T-helper 1 cell treated with Interleukin-12 subunit alpha and Interleukin-12 subunit beta and Interleukin-4 antibody, amounts not matched to agents 30 ng/mL and 1 ng/mL, for 36 hours (primary cell): ENCODE measurements around the gene EPS8. TPM values are rescaled to one million over a fixed set of nuclear protein-coding genes. Genes with fewer than 3 reads are reported as not detected.

Source experiments
- intact Hi-C: fragments of 100-400 bp; cut with micrococcal nuclease; formaldehyde crosslinking; loops from one replicate; pipeline ENCODE4 v1.15.1; 2024
- total RNA-seq: library from RNA; stranded (reverse); gene quantifications from 2 replicates; pipeline ENCODE4 v1.2.3, GENCODE V29; 2022

The EPS8 gene
- total RNA-seq, 1 donor from 2014 or later: 0.61 TPM

DNA sequence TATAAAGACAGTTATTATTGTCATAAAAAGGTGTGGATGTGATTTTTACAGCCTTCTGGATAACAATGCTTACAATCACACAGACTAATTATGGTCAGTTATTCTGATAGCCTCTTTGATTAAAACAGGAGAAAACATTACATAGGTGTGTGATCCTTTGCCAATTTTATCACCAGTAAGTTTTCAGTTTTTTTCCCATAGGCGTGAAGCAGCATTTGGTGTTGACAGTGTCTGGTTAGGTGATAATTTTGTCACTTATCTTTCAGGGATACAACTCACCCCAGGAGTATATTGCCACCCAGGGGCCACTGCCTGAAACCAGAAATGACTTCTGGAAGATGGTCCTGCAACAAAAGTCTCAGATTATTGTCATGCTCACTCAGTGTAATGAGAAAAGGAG, 208.8 kb downstream of the EPS8 start:
- intact Hi-C loops: loop anchor here (1.0 kb wide), 2 partner anchors 18 to 48 kb away; no protein-coding TSS in a partner anchor

DNA sequence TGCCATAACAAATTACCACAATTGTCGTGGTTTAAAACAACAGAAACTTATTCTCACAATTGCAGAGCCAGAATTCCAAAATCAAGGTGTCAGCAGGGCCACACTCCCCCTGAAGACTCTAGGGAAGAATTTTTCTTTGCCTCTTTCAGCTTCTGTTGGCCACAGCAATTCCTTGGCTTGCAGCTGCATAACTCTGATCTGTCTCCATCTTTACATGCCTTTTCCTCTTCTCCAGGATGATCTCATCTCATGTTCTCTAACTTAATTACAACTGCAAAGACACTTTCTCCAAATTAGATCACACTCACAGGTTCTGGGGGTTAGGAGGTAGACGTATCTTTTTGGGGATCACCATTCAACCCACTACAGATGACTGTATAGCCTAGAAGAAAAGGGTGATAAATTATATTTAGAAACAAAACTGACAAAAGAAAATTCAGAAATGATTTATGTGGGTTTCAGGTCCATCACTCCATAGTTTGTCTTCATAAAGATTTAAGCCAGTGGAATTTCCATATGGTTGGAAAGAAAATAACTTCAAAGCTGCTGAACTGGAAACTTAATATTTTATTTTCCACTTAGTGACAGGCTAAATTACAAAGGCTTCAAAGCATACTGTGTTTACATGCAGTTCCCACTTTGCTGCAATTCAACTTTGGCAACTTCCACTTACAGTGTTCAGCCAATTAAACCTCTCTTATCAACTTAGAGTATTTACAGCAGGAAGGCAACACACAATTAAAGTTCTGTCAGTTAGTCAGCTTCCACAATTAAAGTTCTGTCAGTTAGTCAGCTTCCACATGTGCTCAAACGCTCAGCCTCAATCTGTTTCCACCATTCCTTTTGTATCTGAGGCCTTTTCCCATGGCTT, 213.3 kb downstream of the EPS8 start:
- intact Hi-C loops: no loop called here

DNA sequence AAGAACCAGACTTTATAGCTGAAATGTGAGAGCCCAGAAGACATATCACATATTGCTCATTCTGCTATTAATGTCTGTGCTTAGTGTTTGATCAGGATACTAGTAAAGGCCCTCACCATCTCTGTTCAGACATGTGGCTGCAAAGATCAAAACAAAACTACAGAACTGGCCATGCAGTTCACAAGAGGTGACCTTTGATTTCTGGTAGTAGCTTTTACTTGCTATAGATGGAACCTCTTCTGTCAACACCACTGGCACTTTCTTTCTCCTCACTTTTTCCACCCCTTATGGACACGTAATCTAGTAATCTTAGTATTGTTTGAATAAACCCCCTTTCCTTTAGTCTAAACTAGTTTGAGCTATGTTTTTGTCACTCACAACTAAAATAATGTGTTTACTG, 214.8 kb downstream of the EPS8 start:
- intact Hi-C loops: loop anchor here (5.0 kb wide), 1 partner anchor 622 kb away; no protein-coding TSS in a partner anchor

Other genes starting within 250 kb of the EPS8 start
- gene STRAP, start 93.0 kb upstream of the EPS8 start, total RNA-seq: 88.4 and 90.8 TPM in 2 replicates
- 15.3 and 15.9 TPM in 2 replicates for gene DERA, start 121.9 kb upstream of the EPS8 start, total RNA-seq